ACC112 (cell line): ENCODE measurements around the gene CORIN.

Source experiments
- H2AFZ ChIP-seq: fragments of 200-600 bp; sonication (generic); one replicate; pipeline ENCODE4 v1.6.0; 2017; ENCODE audit warnings: antibody characterized with exemption, low read length; ENCODE audit not compliant: unreplicated experiment
- H3K27ac ChIP-seq: fragments of 200-600 bp; sonication (generic); 2 replicates; pipeline ENCODE4 v1.5.1; 2014; ENCODE audit warnings: low read depth, mild to moderate bottlenecking, antibody characterized with exemption, low read length, moderate library complexity
- H3K27me3 ChIP-seq: fragments of 200-600 bp; sonication (generic); 2 replicates; pipeline ENCODE4 v1.6.1; 2014; ENCODE audit warnings: mild to moderate bottlenecking, antibody characterized with exemption, low read length, moderate library complexity, mixed read lengths; ENCODE audit not compliant: insufficient read depth
- H3K36me3 ChIP-seq: fragments of 200-600 bp; sonication (generic); 2 replicates; pipeline ENCODE4 v1.6.1; 2016; ENCODE audit warnings: mild to moderate bottlenecking, antibody characterized with exemption, low read length, moderate library complexity, mixed read lengths; ENCODE audit not compliant: insufficient read depth
- H3K4me1 ChIP-seq: fragments of 200-600 bp; sonication (generic); one replicate; pipeline ENCODE4 v1.6.1; 2016; ENCODE audit warnings: low read length, mixed read lengths; ENCODE audit not compliant: insufficient read depth, unreplicated experiment, control insufficient read depth
- H3K4me3 ChIP-seq: fragments of 200-600 bp; sonication (generic); 2 replicates; pipeline ENCODE4 v1.5.1; 2014; ENCODE audit warnings: mild to moderate bottlenecking, low read depth, low read length
- H3K79me2 ChIP-seq: fragments of 200-600 bp; sonication (generic); one replicate; pipeline ENCODE4 v1.6.0; 2016; ENCODE audit warnings: low read length; ENCODE audit not compliant: control insufficient read depth, unreplicated experiment, insufficient read depth

CORIN gene

DNA sequence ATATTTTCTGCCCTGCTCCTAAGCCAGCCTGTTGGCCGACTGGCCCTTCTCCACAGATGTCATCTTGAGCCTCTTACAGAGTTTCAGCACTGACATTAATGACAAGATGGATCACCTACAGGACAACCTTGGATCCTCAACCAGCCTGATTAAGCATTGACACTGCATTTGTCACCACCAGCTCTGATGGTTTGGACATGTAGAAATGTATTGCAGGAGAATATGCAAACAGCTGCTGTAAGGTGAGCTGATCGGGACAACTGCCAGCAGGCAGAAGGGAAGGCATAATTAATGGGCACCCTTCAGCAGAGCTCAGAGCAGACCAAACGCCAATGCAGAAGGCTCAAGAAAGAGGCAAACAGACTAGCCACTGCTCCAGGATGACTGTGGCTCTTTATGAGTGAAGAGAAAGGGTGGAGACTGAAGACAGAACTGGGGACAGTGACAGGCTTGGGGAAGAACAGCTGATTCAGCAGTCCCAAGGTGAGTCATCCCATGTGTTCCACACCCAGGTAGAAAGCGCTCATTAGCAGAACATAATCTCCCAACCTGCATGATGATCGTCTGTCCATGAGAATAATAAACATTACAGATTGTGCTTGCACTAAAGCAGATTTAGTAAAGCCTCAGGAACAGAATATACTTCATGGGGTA, 6.7 kb downstream of the CORIN start:
- Histone ChIP-seq H3K4me1 (peaks cover 7% of the 10 kb centered on the region), H3K36me3 (no peaks in the 10 kb centered on the region), H3K79me2 (no peaks in the 10 kb centered on the region), H3K4me3 (no peak overlapping the region), H2AFZ (no peak overlapping the region), H3K27me3 (no peaks in the 10 kb centered on the region), H3K27ac (no peak overlapping the region)

DNA sequence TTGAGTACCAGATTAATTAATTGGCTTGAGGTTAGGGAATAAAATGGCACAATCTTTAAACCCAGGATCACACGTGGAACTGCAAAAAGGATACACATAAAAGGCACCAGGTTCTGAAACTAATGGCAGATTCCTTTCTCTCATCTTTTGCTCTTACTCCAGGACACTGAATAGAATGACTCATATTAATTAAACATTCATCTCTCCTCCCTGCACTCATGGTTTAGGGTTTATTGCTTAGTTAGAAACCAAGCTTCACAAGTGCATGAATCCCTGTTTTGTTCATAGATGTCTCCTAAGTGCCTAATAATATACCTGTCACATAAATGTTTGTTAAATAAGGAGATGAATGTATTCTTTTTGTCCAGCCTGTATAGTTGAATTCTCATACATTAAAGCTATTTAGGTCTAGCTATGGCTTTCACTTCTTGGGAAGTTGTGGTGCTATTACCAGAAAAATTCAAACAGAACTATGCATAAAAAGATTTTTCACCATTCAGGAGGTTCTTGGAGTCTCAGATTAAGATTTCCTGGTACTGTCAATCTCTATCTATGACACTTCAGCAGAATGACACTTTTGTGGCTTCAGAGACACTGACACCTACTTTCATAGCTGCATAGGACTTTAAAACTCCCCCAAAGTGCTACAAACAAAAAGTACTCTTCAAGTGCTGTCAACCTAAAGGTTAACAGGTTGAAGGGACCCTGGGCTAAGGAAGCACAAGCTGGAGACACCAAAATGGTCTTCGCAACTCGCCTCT, 7.4 kb downstream of the CORIN start:
- Histone ChIP-seq H3K27me3 (no peaks in the 10 kb centered on the region), H2AFZ (no peak overlapping the region), H3K27ac (no peak overlapping the region), H3K4me3 (no peak overlapping the region), H3K36me3 (no peaks in the 10 kb centered on the region), H3K79me2 (no peaks in the 10 kb centered on the region), H3K4me1 (no peaks in the 10 kb centered on the region)

DNA sequence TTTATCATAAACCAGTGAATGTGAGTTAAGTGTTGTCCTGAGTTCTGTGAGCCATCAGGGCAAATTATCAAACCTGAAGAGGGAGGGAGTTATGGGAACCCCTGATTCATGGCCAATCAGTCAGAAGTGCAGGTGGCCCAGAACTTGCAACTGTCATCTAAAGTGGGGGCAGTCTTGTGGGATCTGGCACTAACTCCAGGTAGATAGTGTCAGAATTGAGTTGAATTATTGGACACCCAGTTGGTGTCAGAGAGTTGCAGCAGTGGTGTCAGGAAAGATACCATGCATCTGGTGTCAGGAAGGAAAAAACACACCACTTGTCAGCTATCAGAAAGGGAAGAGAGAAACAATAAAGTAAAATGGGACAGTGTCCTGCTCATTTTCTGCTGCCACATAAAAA, 8.4 kb downstream of the CORIN start:
- no peak overlapping the region for H3K27ac ChIP-seq
- no peaks in the 10 kb centered on the region for H3K36me3 ChIP-seq
- no peaks in the 10 kb centered on the region for H3K27me3 ChIP-seq

DNA sequence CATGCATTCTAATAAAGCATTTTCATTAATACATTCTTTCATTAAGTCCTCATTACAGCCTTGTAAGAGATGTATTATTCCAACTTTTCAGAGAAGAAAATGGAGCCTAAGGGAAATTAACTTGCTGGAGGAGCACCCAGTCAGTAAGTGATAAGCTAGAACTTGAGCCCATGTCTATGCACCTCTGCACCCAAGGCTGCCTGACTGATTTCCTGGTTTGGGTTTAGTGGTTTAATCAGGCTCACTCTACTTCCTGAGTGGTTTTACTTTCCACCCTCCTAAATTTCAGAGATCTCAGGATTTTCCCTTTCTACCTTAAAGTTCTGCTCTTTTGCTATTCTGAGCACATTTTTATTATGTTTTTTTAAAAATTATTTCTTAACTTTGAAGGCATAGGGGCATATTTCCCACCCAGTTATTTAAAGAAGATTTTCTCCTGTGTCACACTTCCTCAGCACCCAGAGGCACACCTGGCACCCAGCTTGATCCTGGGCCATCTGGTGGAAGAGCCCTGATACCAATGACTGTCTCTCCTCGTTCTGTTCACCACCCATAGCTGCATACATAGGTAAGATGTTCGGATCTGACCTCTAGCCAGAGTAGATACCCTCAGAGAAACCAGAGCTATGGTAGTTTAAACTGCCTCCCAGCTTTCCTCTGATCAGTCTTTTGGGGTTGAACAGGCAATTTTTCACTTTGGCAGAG, 10.4 kb downstream of the CORIN start:
- H2AFZ ChIP-seq: no peak overlapping the region
- no peaks in the 10 kb centered on the region for H3K79me2 ChIP-seq
- no peaks in the 10 kb centered on the region for H3K4me1 ChIP-seq
- no peak overlapping the region for H3K4me3 ChIP-seq
- no peaks in the 10 kb centered on the region for H3K36me3 ChIP-seq
- H3K27me3 ChIP-seq: no peaks in the 10 kb centered on the region
- no peak overlapping the region for H3K27ac ChIP-seq

More for the DNA sequence above, 8.4 kb downstream of the CORIN start:
- no peaks in the 10 kb centered on the region for H3K4me1 ChIP-seq
- H2AFZ ChIP-seq: no peak overlapping the region
- H3K4me3 ChIP-seq: no peak overlapping the region
- H3K79me2 ChIP-seq: no peaks in the 10 kb centered on the region

DNA sequence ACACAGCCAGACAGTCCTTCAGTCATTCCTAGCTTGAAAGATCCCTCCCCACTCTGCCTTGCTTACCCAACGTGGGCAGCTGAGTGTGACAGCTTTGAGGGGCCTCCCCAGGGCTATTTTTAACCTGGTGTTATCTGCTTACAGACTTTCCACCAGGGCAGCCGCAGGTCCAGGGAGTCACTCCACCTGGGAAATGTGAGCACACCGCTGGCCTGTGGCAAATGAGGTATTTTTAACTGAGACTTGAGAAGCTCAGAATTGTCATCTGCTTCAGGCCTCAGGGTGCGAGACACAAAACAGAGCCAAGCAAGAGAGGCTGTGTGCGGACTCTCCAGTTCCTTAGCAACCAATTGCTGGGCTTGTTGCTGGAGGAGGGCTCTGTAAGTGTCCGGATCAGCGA, 13.0 kb downstream of the CORIN start:
- Histone ChIP-seq H3K27ac (no peak overlapping the region), H3K4me3 (no peak overlapping the region), H3K27me3 (no peaks in the 10 kb centered on the region), H2AFZ (no peak overlapping the region), H3K79me2 (no peaks in the 10 kb centered on the region), H3K36me3 (no peaks in the 10 kb centered on the region), H3K4me1 (peaks cover 1% of the 10 kb centered on the region)

DNA sequence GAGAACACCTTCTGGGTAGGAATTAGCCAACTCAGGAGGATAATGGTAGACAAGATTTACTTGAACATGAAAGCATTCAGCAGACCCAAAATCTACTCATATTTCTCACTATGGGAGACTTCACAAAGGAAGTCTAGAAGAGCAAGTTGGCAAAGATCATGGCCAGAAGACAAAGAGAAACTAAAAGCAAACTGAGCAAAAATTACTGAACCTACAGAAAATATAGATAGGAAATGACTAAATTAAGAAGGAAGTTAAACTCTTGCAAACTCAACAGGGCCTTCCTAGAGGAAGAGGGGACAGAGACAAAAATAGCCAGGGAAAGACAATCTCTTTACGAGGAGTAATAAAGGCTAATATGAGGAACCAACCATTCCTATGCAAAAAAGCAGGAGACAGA, 18.7 kb downstream of the CORIN start:
- H3K4me1 ChIP-seq: peaks cover 5% of the 10 kb centered on the region
- H3K79me2 ChIP-seq: no peaks in the 10 kb centered on the region
- peak overlapping the region; percentile 94 for H2AFZ ChIP-seq
- H3K4me3 ChIP-seq: no peak overlapping the region
- peaks cover 3% of the 10 kb centered on the region; the same call in 1 of the 2 replicates for H3K27me3 ChIP-seq
- H3K36me3 ChIP-seq: no peaks in the 10 kb centered on the region
- no peak overlapping the region for H3K27ac ChIP-seq

DNA sequence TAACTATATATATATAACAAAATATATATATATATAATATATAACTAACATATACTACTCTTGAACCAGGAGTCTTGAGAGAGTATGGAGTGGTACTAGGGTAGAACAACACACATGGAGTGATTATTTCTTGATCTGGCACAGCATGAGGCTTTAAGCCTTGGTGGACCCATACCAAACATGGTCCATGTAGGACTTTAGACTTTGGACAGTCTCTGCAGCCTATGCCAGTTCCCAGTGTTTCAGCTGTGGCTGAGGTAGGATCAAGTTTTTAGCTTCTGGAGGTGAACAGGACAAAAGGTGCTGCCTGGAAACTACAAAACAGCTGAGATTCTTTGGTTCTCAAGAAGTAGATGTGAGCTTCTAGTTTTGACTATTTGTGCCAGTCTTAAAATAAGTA, 20.6 kb downstream of the CORIN start:
- H3K4me3 ChIP-seq: no peak overlapping the region
- H3K79me2 ChIP-seq: no peaks in the 10 kb centered on the region
- peaks cover 3% of the 10 kb centered on the region; the same call in 1 of the 2 replicates for H3K27me3 ChIP-seq
- no peak overlapping the region for H3K27ac ChIP-seq
- H3K36me3 ChIP-seq: no peaks in the 10 kb centered on the region
- no peak overlapping the region for H2AFZ ChIP-seq
- peaks cover 5% of the 10 kb centered on the region for H3K4me1 ChIP-seq

DNA sequence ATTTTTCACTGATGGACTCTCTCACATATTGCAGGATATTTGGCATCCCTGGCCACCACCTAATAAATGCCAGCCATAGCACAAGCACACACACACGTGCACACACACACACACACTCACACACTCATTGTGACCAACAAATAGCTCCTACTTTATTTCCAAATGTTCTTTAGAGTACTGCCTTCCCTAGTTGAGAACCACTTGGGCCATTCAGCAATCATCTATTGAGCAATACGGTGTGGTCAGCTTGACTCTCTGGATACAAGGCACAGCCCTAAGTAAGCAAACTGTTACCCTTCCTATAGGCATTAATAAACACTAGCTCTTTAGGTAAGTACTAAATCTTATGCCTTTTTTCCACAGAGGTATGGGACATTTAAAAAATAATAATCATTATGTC, 21.1 kb downstream of the CORIN start:
- Histone ChIP-seq H3K4me1 (peaks cover 5% of the 10 kb centered on the region), H3K4me3 (no peak overlapping the region), H3K27me3 (peaks cover 3% of the 10 kb centered on the region; the same call in 1 of the 2 replicates), H3K79me2 (no peaks in the 10 kb centered on the region), H3K27ac (no peak overlapping the region), H2AFZ (no peak overlapping the region), H3K36me3 (no peaks in the 10 kb centered on the region)

DNA sequence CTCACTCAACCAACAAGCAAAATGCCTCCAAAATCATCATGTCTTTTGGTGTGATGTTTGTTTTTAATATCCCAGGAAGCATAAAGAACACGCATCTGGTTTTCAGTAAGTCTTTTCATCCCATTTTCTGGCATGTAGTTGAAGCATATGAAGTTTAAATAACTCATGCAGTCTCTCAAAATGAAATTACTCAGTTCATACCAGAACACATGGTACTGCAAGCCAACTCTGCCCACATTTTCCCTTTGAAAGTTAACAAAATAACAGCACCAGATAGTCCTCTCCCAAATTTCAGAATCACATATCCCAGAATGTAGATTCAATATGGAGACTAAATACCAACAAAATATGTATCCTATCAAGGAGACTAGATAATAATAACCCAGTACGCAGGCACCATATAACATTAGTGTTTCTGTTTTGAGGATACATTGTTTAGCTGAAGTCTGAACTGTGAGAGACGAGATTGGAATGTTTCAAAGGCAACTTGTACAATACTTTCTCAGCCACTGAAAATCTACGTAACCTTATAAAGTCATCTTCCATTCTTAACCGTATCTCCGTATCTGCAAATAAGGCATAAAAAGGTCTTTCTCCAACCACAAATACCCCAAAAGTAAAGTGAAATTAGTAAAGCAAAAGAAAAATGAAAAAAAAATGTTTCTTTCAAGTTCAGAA, 23.1 kb downstream of the CORIN start:
- Histone ChIP-seq H3K27ac (no peak overlapping the region), H2AFZ (peak overlapping the region; percentile 26), H3K79me2 (no peaks in the 10 kb centered on the region), H3K27me3 (peaks cover 3% of the 10 kb centered on the region; the same call in 1 of the 2 replicates), H3K4me1 (peaks cover 3% of the 10 kb centered on the region), H3K36me3 (no peaks in the 10 kb centered on the region), H3K4me3 (peak overlapping the region; percentile 43)

DNA sequence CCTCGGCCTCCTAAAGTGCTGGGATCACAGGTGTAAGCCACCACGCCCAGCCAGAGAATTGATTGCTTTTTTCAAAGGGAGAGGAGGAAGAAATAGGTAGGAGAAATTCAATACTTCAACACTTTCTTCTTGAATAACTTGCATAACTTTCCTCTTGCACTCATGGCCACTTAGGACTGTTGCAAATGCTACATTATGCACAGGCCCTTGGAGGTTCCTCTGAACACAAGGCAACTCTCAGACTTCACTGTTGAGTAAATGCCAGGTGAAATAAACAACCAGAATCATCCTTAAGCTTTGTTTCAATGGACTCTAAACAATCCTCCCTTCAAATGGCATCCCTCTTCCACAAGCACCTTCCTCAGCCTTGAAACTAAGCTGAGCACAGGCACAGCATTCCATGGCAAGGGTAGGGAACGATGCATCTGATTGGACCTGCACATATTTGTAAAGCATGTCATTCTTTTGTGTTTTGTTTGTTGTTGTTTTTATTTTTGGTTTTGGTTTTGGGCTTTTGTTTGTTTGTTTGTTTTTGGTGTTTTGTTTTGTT, 28.1 kb downstream of the CORIN start:
- no peak overlapping the region for H3K4me3 ChIP-seq
- H3K27me3 ChIP-seq: no peaks in the 10 kb centered on the region
- H3K27ac ChIP-seq: no peak overlapping the region
- H2AFZ ChIP-seq: no peak overlapping the region
- H3K79me2 ChIP-seq: no peaks in the 10 kb centered on the region
- H3K36me3 ChIP-seq: no peaks in the 10 kb centered on the region
- H3K4me1 ChIP-seq: no peaks in the 10 kb centered on the region
